DOHH2 (cell line): ENCODE results near the gene PPM1H.
"Not testable (repeated sequence)": the region's sequence is repeated elsewhere in the genome, so short reads cannot be mapped to it uniquely, and the experiment has no call there.

Experiments
- EZH2phosphoT487 ChIP-seq: fragments of 200-600 bp; sonication (generic); IDR thresholded peaks from 2 replicates; pipeline ENCODE4 v1.6.1; 2017; ENCODE audit warnings: borderline replicate concordance, mild to moderate bottlenecking, antibody characterized with exemption, low read length, moderate library complexity, mixed read lengths
- TF ChIP-seq, protein P1 (sequence below): fragments of 200-600 bp; sonication (generic); IDR thresholded peaks from one replicate; pipeline ENCODE4 v1.5.1; 2014; ENCODE audit warnings: antibody characterized with exemption, mild to moderate bottlenecking, low read depth, low read length; ENCODE audit not compliant: poor library complexity, severe bottlenecking

DNA sequence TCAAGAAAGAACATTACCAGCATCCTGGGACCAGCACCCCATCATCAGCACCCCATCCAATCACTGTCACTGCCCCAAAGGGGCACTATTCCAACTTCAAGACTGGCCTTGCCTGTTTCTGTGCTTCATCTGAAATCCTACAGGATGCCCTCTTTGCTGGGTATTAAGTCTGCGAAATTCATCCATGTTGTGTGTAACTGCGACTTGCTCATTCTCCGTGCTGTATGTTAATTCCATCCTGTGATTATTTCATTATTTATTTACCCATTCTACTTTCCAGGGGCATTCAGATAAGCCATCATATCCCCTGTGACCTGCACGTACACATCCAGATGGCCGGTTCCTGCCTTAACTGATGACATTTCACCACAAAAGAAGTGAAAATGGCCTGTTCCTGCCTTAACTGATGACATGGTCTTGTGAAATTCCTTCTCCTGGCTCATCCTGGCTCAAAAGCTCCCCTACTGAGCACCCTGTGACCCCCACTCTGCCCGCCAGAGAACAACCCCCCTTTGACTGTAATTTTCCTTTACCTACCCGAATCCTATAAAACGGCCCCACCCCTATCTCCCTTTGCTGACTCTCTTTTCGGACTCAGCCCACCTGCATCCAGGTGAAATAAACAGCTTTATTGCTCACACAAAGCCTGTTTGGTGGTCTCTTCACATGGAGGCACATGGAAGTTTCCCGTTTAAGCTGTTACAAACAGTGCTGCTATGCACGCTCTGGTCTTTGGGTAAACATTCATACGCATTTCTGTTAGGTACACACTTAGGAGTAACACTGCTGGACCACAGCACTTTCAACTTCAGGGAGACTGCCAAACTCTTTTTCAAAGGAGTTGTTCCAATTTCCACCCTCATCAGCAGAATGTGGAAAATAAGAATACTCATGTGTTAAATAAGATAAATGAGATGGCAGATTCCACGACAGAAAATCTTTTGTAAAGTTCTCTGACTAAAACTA lies 205.1 kb downstream of the PPM1H start:
- TF ChIP-seq, protein P1, sequence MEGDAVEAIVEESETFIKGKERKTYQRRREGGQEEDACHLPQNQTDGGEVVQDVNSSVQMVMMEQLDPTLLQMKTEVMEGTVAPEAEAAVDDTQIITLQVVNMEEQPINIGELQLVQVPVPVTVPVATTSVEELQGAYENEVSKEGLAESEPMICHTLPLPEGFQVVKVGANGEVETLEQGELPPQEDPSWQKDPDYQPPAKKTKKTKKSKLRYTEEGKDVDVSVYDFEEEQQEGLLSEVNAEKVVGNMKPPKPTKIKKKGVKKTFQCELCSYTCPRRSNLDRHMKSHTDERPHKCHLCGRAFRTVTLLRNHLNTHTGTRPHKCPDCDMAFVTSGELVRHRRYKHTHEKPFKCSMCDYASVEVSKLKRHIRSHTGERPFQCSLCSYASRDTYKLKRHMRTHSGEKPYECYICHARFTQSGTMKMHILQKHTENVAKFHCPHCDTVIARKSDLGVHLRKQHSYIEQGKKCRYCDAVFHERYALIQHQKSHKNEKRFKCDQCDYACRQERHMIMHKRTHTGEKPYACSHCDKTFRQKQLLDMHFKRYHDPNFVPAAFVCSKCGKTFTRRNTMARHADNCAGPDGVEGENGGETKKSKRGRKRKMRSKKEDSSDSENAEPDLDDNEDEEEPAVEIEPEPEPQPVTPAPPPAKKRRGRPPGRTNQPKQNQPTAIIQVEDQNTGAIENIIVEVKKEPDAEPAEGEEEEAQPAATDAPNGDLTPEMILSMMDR: not testable (repeated sequence)
- not testable (repeated sequence) for TF ChIP-seq EZH2phosphoT487
